A549 (cell line): Measurements from ENCODE around the gene PRKAG2.

ENCODE experiments used
- CBX8 ChIP-seq: fragments of 200-600 bp; sonication (generic); IDR thresholded peaks from 2 replicates; pipeline ENCODE4 v1.6.1; 2016
- CEBPB ChIP-seq, 2 experiments: fragments of >200 bp in 1 of 2; sonication (Bioruptor Twin) in 1 of 2; formaldehyde crosslinking in 1 of 2; IDR thresholded peaks; 2 replicates each; pipeline ENCODE4 v1.6.1; 2012 to 2016
- CTCF ChIP-seq: fragments of >200 bp; sonication (Bioruptor Twin); formaldehyde crosslinking; IDR thresholded peaks from 3 replicates; pipeline ENCODE4 v1.5.1; 2016
- ELK1 ChIP-seq: fragments of 150-350 bp; IDR thresholded peaks from 2 replicates; pipeline ENCODE4 v1.6.1; 2014; ENCODE audit warnings: low read depth, mild to moderate bottlenecking, low read length
- EP300 ChIP-seq, 2 experiments: fragments of >200 bp; sonication (Bioruptor Twin); formaldehyde crosslinking; IDR thresholded peaks; 2 replicates in 1 of 2; 3 replicates in 1 of 2; pipeline ENCODE4 v1.6.1; 2016 to 2017
- JUNB ChIP-seq: fragments of >200 bp; sonication (Bioruptor Twin); formaldehyde crosslinking; IDR thresholded peaks from 2 replicates; pipeline ENCODE4 v1.6.1; 2016
- MAX ChIP-seq: IDR thresholded peaks from 2 replicates; pipeline ENCODE4 v1.6.1; 2012
- MAZ ChIP-seq: fragments of 150-350 bp; IDR thresholded peaks from 2 replicates; pipeline ENCODE4 v1.6.1; 2014; ENCODE audit warnings: antibody characterized with exemption, low read depth, low read length, borderline replicate concordance
- MYC ChIP-seq: IDR thresholded peaks from 2 replicates; pipeline ENCODE4 v1.6.1; 2012; ENCODE audit warnings: mild to moderate bottlenecking, inconsistent platforms, low read length, improper control_type of control experiment, borderline replicate concordance
- NR3C1 ChIP-seq: fragments of >200 bp; sonication (Bioruptor Twin); formaldehyde crosslinking; IDR thresholded peaks from 3 replicates; pipeline ENCODE4 v1.6.1; 2017
- POLR2A ChIP-seq: IDR thresholded peaks from 2 replicates; pipeline ENCODE4 v1.6.1; 2012; ENCODE audit warnings: mild to moderate bottlenecking, low read length
- RARB ChIP-seq: fragments of 250-450 bp; sonication (Bioruptor Pico); IDR thresholded peaks from 2 replicates; pipeline ENCODE4 v1.8.0; 2021; ENCODE audit warnings: mild to moderate bottlenecking, moderate library complexity
- REST ChIP-seq: fragments of 200-600 bp; sonication (generic); IDR thresholded peaks from 2 replicates; pipeline ENCODE4 v1.6.1; 2016; ENCODE audit warnings: antibody characterized with exemption, mild to moderate bottlenecking, moderate library complexity
- RNF2 ChIP-seq: fragments of 200-600 bp; sonication (generic); IDR thresholded peaks from 2 replicates; pipeline ENCODE4 v1.6.1; 2016; ENCODE audit warnings: low read depth, mild to moderate bottlenecking, antibody characterized with exemption, moderate library complexity, borderline replicate concordance

- TF ChIP-seq RNF2 (no peak), MAZ (no peak), REST (no peak), CTCF (no peak), POLR2A (no peak), EP300 (IDR thresholded peaks at IDR 0.05) (no peak), CBX8 (no peak), JUNB (no peak), MYC (no peak), CEBPB (IDR thresholded peaks at IDR 0.05) (no peak), ELK1 (no peak), RARB (CRISPR knock-in tag) (no peak), NR3C1 (no peak), MAX (no peak)
Measured at GRCh38 chr7:151774951-151775350, 102.0 kb downstream of the PRKAG2 start.
